GM06990 (cell line): ENCODE measurements around the gene CHCHD5.

Source experiments
- DNase-seq: peaks from one replicate; pipeline ENCODE4 v3.0.0-alpha.2; 2011; ENCODE audit not compliant: insufficient read length; ENCODE audit errors: extremely low read depth
- H3K27me3 ChIP-seq: replicated peaks from 2 replicates; pipeline ENCODE4 v1.6.0; 2011; ENCODE audit warnings: low read length; ENCODE audit not compliant: control insufficient read depth, insufficient read depth
- H3K36me3 ChIP-seq: 2 replicates; pipeline ENCODE4 v1.5.1; 2011; ENCODE audit warnings: low read length; ENCODE audit not compliant: control insufficient read depth, insufficient read depth
- H3K4me3 ChIP-seq: replicated peaks from 2 replicates; pipeline ENCODE4 v1.5.1; 2011; ENCODE audit warnings: low read depth, mild to moderate bottlenecking, control low read depth, low read length
- TF ChIP-seq, protein P1 (sequence below): IDR thresholded peaks from 2 replicates; pipeline ENCODE4 v1.5.1; 2011; ENCODE audit warnings: low read length, control low read depth, mild to moderate bottlenecking, inconsistent platforms; ENCODE audit not compliant: insufficient read depth, poor library complexity, severe bottlenecking

CHCHD5 gene

DNA sequence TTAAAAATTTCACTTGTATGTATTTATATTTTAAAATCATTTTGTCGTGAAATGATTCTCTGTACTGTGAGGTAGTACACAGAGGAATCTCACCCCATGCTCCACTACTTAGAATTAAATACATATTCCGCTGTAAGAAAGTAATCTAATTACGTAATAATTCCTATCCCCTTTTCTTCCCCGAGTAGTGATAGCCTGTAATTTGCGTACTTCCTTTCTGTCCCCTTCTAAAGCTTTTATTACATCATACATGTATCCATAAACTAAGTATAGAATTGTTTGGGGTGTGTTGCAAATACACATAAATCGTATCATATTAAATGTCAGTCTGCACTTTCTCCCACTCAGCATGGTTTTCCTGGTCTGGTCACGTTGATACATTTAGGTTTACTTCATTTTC lies 12.4 kb upstream of the CHCHD5 start:
- Histone ChIP-seq H3K4me3 (no peak overlapping the region), H3K36me3 (peaks cover 22% of the 10 kb centered on the region), H3K27me3 (no peaks in the 10 kb centered on the region)
- no peak for DNase-seq
- TF ChIP-seq, protein P1, sequence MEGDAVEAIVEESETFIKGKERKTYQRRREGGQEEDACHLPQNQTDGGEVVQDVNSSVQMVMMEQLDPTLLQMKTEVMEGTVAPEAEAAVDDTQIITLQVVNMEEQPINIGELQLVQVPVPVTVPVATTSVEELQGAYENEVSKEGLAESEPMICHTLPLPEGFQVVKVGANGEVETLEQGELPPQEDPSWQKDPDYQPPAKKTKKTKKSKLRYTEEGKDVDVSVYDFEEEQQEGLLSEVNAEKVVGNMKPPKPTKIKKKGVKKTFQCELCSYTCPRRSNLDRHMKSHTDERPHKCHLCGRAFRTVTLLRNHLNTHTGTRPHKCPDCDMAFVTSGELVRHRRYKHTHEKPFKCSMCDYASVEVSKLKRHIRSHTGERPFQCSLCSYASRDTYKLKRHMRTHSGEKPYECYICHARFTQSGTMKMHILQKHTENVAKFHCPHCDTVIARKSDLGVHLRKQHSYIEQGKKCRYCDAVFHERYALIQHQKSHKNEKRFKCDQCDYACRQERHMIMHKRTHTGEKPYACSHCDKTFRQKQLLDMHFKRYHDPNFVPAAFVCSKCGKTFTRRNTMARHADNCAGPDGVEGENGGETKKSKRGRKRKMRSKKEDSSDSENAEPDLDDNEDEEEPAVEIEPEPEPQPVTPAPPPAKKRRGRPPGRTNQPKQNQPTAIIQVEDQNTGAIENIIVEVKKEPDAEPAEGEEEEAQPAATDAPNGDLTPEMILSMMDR, result no peak

DNA sequence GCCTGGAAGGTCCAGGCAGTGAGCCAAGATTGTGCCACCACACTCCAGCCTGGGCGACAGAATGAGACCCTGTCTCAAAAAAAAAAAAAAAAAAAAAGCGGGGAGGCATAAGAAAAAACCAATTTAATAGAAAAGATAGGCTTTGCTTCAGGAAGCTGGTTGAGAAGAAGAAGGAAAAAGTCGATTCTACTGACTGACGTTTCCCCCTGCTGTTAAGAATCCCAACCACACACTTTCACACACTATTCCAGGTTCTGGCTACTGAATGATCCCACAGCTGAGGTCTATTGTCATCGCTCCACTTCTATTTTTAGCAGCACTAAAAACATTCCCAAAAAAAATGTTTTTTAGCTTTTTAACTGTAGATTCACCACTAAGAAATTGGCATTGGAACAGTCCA lies 6.7 kb upstream of the CHCHD5 start:
- DNase-seq, result no peak
- TF ChIP-seq, protein P1, result no peak
- Histone ChIP-seq H3K27me3 (no peaks in the 10 kb centered on the region), H3K36me3 (peaks cover 17% of the 10 kb centered on the region), H3K4me3 (no peak overlapping the region)

DNA sequence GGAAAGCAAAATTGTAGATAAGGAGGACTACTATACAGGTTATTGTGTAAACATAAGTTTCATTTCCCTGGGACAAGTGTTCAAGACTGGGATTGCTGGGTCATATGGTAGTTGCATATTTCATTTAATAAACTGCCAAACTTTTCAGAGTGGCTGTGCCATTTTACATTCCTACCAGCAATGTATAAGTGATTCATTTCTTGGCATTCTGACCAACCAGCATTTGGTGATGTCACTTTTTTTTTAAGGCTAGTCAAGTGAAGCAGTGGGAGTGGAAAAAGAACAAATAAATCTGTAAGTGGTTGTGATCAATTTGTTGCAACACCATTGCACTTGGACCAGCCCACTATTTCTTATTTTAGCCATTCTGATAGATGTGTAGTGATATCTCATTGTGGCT lies 5.2 kb upstream of the CHCHD5 start:
- peaks cover 11% of the 10 kb centered on the region for H3K36me3 ChIP-seq
- no peak for DNase-seq
- TF ChIP-seq, protein P1, result no peak

DNA sequence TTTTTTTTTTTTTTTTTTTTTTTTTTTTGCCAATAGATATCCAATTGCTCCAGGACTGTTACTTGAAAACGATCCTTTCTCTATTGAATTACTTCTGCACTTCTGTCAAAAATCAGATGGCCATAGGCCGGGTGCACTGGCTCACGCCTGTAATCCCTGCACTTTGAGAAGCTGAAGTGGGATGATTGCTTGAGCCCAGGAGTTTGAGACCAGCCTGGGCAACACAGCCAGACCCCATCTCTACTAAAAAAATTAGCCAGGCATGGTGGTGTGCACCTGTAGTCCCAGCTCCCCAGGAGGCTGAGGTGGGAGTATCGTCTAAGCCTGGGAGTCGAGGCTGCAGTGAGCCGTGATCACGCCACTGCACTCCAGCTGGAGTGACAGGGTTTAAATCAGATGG lies 4.3 kb upstream of the CHCHD5 start:
- TF ChIP-seq, protein P1, result no peak
- Histone ChIP-seq H3K27me3 (no peaks in the 10 kb centered on the region), H3K36me3 (peaks cover 6% of the 10 kb centered on the region), H3K4me3 (no peak overlapping the region)
- DNase-seq, result no peak

More for the DNA sequence above, 5.2 kb upstream of the CHCHD5 start:
- Histone ChIP-seq H3K4me3 (no peak overlapping the region), H3K27me3 (no peaks in the 10 kb centered on the region)

DNA sequence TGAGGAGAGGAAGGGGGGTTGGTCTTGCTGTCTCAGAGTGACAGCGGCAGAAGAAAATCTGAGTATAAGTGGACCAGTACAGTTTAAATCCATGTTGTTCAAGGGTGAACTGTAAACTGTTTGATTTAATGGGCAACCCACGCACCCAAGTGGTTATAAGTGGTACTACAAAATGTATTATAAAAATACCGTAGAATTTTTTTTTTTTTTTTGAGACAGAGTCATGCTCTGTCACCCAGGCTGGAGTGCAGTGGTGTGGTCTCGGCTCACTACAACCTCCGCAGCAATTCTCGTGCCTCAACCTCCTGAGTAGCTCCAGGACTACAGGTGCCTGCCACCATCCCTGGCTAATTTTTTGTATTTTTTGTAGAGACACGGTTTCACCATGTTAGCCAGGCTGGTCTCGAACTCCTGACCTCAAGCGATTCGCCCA lies 2.1 kb upstream of the CHCHD5 start:
- DNase-seq, result no peak

More for the DNA sequence above, 2.1 kb upstream of the CHCHD5 start:
- no peak overlapping the region for H3K4me3 ChIP-seq
- TF ChIP-seq, protein P1, result peak; percentile 41
- H3K36me3 ChIP-seq, result peaks cover 4% of the 10 kb centered on the region
- H3K27me3 ChIP-seq, result no peaks in the 10 kb centered on the region
